Pons (tissue), 1 donor: ENCODE data around the gene AP1B1.

Experiments used
- DNase-seq: peaks from one replicate; pipeline ENCODE4 v3.0.0-alpha.2; 2016; ENCODE audit warnings: low spot score

AP1B1 gene

GRCh38 chr22:29313126-29313575 lies 75.2 kb downstream of the AP1B1 start:
- DNase-seq = peak; percentile 49

- no peak for DNase-seq
Observed at GRCh38 chr22:29312218-29313125, 75.9 kb downstream of the AP1B1 start.

DNA sequence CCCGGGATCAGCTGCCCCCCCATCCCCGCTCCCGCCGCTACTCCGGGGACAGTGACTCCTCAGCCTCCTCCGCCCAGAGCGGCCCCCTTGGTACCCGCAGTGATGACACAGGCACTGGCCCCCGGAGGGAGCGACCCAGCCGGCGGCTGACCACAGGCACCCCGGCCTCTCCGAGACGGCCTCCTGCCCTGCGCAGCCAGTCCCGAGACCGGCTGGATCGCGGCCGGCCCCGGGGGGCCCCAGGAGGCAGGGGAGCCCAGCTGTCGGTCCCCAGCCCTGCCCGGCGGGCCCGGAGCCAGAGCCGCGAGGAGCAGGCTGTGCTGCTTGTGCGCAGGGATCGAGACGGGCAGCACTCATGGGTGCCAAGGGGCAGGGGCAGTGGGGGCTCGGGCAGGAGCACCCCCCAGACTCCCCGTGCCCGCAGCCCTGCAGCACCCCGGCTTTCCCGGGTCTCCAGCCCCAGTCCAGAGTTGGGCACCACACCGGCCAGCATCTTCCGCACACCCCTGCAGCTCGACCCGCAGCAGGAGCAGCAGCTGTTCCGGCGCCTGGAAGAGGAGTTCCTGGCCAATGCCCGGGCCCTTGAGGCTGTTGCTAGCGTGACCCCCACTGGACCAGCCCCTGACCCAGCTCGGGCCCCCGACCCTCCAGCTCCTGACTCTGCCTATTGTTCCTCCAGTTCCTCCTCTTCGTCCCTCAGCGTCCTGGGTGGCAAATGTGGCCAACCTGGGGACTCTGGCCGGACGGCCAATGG lies 76.7 kb downstream of the AP1B1 start:
- no peak for DNase-seq

GRCh38 chr22:29310863-29311339 lies 77.5 kb downstream of the AP1B1 start:
- peak; percentile 95 for DNase-seq

DNA sequence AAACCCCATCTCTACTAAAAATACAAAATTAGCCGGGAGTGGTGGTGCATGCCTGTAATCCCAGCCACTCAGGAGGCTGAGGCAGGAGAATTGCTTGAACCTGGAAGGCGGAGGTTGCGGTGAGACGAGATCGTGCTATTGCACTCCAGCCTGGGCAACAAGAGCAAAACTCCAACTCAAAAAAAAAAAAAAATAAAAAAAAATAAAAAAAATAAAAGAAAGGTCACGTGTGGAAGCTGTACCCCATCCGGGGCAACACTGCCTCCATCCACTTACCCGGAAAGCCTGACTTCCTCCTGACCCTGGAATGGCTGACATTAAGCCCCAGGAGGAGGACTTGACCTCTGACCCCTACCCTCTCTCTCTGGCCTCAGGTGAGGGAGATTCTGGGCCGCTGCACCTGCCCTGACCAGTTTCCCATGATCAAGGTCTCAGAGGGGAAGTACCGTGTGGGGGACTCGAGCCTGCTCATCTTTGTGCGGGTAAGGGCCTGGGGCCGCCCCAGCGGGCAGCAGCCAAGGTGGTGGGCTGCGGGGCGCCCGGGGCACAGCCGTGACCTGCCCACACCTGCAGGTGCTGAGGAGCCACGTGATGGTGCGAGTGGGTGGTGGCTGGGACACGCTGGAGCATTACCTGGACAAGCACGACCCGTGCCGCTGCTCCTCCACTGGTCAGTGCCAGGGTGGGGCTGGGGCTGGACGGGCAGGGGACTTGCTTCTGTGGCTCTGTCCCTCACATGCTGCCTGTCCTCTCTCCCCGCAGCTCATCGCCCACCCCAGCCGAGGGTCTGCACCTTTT lies 78.1 kb downstream of the AP1B1 start:
- DNase-seq = no peak

GRCh38 chr22:29309332-29310064 lies 78.9 kb downstream of the AP1B1 start:
- no peak for DNase-seq

- DNase-seq = no peak
Observed at GRCh38 chr22:29308791-29309262, 79.5 kb downstream of the AP1B1 start.

- no peak for DNase-seq
Observed at GRCh38 chr22:29308148-29308790, 80.1 kb downstream of the AP1B1 start.

DNA sequence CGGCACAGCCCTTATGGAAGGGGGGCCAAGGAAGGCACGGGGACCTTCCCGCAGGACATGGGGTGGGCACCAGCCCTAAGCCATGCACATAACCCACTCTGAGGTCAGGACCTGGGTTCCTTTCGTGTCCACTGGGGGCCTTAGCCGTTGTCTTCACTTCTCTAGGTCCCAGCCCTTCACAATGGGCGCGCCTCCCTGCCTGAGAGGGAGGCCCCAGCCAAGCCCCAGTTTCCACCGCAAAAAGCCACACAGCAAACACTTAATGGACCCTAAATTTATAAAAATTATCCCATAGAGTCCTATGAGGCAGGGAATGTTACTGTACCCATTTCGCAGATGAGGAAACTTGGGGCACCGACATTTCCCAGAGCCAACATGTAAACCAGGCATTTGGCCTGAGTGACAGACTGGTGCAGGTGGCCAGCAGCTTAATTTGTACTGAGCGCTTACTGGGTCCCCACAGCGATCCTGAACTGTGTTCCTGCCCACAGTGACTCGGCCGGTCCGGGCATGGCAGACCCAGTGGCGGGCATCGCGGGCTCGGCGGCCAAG lies 80.7 kb downstream of the AP1B1 start:
- DNase-seq = no peak

GRCh38 chr22:29306835-29307595 lies 81.4 kb downstream of the AP1B1 start:
- no peak for DNase-seq

- peak; percentile 50 for DNase-seq
Observed at GRCh38 chr22:29306175-29306834, 82.1 kb downstream of the AP1B1 start, which contains the start of gene GAS2L1. Gene GAS2L1, plus strand, starts transcription at chr22:29306650. Its CDS starts 1,456 bp downstream, at chr22:29308106.

DNA sequence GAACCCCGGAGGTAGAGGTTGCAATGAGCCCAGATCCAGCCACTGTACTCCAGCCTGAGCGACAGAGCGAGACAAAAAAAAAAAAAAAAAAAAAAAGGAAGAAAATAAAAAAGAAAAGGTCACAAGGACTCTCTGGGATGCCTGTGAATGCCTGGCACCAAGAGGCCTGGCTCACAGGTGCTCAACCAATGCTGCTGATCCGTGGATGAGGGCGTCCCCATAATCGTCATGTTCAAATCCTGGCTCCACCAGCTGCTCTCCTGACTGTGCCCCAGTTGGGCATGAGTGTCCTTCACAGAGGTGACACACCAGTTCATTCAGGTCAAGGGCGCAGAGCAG lies 82.6 kb downstream of the AP1B1 start:
- DNase-seq = no peak

DNA sequence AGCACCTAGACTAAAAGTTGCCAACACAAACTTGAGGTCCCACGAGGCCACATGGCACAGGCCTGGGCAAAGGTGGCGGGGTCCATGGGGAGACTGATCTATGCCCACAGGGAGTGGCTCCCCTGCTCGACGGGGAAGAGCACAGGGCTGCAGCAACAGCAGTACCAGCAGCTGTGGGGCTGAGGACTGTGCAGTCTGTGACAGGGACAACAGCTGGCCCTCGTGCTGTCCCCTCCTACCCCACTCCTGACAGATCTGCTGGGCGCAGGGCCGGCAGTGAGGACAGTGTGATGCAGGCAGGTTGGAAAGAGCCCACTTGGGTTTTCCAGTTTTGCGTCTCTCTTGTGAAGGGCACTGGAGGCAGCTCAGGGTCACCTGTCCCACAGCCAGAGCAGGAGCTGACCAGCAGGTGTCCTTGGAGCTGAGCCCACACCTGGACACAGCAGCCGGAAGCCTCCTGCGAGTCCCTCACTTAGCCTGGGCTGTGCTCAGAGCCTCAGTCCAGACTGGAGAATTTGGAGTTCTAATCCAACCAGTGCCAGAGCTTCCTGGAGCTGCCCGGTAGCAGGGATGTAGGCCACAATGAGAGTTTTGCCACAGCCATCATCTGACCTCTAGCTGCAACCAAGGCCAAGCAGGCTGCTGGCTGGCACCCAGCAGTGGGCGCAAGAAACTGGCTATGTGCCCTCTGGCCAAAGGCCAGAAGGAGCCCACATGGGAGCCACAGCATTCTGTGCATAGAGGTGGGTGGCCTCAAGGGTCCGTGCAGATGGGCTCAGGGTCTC lies 85.5 kb downstream of the AP1B1 start:
- peak; percentile 56 for DNase-seq

DNA sequence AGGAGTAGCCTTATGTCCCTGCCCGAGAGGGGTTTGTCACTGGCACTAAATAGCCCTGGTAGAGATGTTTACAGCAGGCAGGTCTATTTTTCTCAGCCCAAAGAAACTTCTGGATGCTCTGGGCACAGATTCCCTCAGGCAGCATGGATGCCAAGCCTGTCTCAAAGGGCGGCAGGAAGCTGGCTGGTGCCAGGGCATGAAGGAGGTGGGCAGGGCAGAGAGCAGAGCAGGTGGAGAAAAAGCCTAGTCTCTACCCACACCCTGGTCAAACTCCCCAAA lies 86.0 kb downstream of the AP1B1 start:
- peak; percentile 60 for DNase-seq

DNA sequence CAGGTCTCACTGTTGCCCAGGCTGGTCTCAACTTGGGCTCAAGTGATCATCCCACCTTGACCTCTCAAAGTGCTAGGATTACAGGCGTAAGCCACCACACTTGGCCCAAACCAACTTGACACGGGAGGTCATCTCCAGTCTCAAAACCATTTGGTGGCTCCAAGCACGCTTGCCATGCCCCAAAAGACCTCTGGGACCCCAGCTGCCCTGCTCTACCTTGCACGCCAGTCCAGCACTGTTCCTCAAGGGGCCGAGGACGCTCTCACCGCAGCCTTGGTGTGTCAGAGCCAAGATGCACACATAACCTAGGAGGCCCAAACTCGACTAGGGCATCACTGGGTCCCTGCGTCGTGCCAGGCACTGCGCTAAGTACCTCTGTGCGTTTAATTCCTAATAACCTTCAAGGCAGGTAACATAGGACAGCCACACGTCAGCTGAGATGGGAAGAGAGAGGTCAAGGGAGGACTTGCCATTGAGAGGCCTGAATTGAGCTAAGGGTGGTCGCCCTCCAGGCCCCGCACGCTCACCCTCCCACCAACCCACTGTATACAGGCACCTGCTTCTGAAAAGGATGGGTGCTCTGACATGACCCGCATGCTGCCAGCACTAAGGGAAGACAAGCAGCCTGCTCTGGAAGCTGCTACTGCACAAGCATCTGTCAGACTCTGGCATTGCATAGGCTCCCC lies 86.5 kb downstream of the AP1B1 start:
- no peak for DNase-seq

- no peak for DNase-seq
Observed at GRCh38 chr22:29300807-29301601, 87.4 kb downstream of the AP1B1 start.

GRCh38 chr22:29300467-29300806 lies 87.9 kb downstream of the AP1B1 start:
- no peak for DNase-seq
